GM20431 (cell line): ENCODE data around the gene CBX3.

Experiments used
- in situ Hi-C: fragments of 300-500 bp; cut with MseI, MboI; formaldehyde crosslinking; loops from one replicate; pipeline ENCODE4 v1.15.0; 2020; ENCODE audit warnings: low sequenced_read_pairs; ENCODE audit not compliant: unreplicated experiment

The CBX3 gene

GRCh38 chr7:26198133-26198780 is 3.3 kb upstream of the CBX3 start:
- in situ Hi-C loops = loop anchor here (25.0 kb wide), 1 partner anchor 111 kb away; no protein-coding TSS in a partner anchor

- in situ Hi-C loops = loop anchor here (25.0 kb wide), 1 partner anchor 111 kb away; no protein-coding TSS in a partner anchor
Measured at GRCh38 chr7:26198781-26199169, 2.8 kb upstream of the CBX3 start.

- in situ Hi-C loops = loop anchor here (25.0 kb wide), 1 partner anchor 112 kb away; no protein-coding TSS in a partner anchor
Measured at GRCh38 chr7:26199301-26200037, 2.1 kb upstream of the CBX3 start.

- in situ Hi-C loops = no loop called here
Measured at GRCh38 chr7:26200038-26200443, 1.5 kb upstream of the CBX3 start.

GRCh38 chr7:26200444-26201246 is 900 bp upstream of the CBX3 start, which contains the start of gene HNRNPA2B1:
Gene HNRNPA2B1, minus strand, starts transcription at chr7:26200746. Its CDS starts 169 bp downstream, at chr7:26200577.
- in situ Hi-C loops = no loop called here

GRCh38 chr7:26202019-26202990 is 760 bp downstream of the CBX3 start:
- in situ Hi-C loops = no loop called here

- in situ Hi-C loops = no loop called here
Measured at GRCh38 chr7:26203016-26203415, 1.5 kb downstream of the CBX3 start.

- in situ Hi-C loops = no loop called here
Measured at GRCh38 chr7:26208040-26208439, 6.5 kb downstream of the CBX3 start.

- in situ Hi-C loops = no loop called here
Measured at GRCh38 chr7:26212921-26213718, 11.6 kb downstream of the CBX3 start.

- in situ Hi-C loops = no loop called here
Measured at GRCh38 chr7:26213807-26214515, 12.4 kb downstream of the CBX3 start.

GRCh38 chr7:26216049-26216448 is 14.5 kb downstream of the CBX3 start:
- in situ Hi-C loops = no loop called here

GRCh38 chr7:26224359-26224758 is 22.8 kb downstream of the CBX3 start:
- in situ Hi-C loops = no loop called here

- in situ Hi-C loops = no loop called here
Measured at GRCh38 chr7:26227987-26228386, 26.4 kb downstream of the CBX3 start.

- in situ Hi-C loops = no loop called here
Measured at GRCh38 chr7:26233902-26234511, 32.5 kb downstream of the CBX3 start.

- in situ Hi-C loops = no loop called here
Measured at GRCh38 chr7:26237035-26237807, 35.7 kb downstream of the CBX3 start.

GRCh38 chr7:26238032-26238431 is 36.5 kb downstream of the CBX3 start:
- in situ Hi-C loops = no loop called here

- in situ Hi-C loops = no loop called here
Measured at GRCh38 chr7:26245150-26245549, 43.6 kb downstream of the CBX3 start.
